ENCODE measurements around the gene OR4X2. TPM values are rescaled to one million over a fixed set of nuclear protein-coding genes. Genes with fewer than 3 reads are reported as not detected.

Gene OR4X2
- total and polyA plus RNA-seq, 2 of the 4 experiments (the other 2 are of a cell fraction): not detected

- H3K4me1 ChIP-seq (ENCODE audit: control insufficient read depth, insufficient read depth, low read length): no peaks in the 10 kb centered on the region
- no peak overlapping the region for H2AK5ac ChIP-seq (ENCODE audit: low read depth, low read length)
- WGBS, 2 experiments (ENCODE audit: extremely low coverage in 2 of 2, insufficient read length in 1 of 2): no CpG with 5 or more reads among the region's 2 CpGs
- no peak overlapping the region for H4K91ac ChIP-seq (ENCODE audit: insufficient read depth, low read depth, low read length)
- DNase-seq: no peak
- no peak overlapping the region for H2AK9ac ChIP-seq (replicated peaks; ENCODE audit: low read depth, low read length, poor library complexity)
- intact Hi-C loops (cut with micrococcal nuclease): no loop called here
- H3K4me2 ChIP-seq (ENCODE audit: low read depth, low read length): no peak overlapping the region
- no TSS peak for BruUV-seq (replicated peaks)
- H4K8ac ChIP-seq (ENCODE audit: low read depth in 2 of 2, low read length in 2 of 2): no peak overlapping the region
- no peak overlapping the region for H2AFZ ChIP-seq (replicated peaks; ENCODE audit: low read length, poor library complexity)
- in situ Hi-C loops (cut with MboI; ENCODE audit: low sequenced_read_pairs): no loop called here
- H3K9me1 ChIP-seq (ENCODE audit: insufficient read depth, low read length): no peaks in the 10 kb centered on the region
- no peaks in the 10 kb centered on the region for H3K79me1 ChIP-seq (ENCODE audit: low read depth in 1 of 2, low read length in 2 of 2)
- no peaks in the 10 kb centered on the region; the same call in 1 of the 2 replicates for H3K27me3 ChIP-seq (ENCODE audit: control insufficient read depth, insufficient read depth, low read length)
- TF ChIP-seq ELK1 (IDR thresholded peaks at IDR 0.05; ENCODE audit: borderline replicate concordance, low read depth, low read length): no peak
- TF ChIP-seq POLR2A (IDR thresholded peaks at IDR 0.05; ENCODE audit: low read depth, low read length): no peak
- POLR2A ChIA-PET (ENCODE audit: unreplicated experiment): no interaction called here
- no peak overlapping the region for H3K4ac ChIP-seq (ENCODE audit: low read depth, low read length)
- H2BK5ac ChIP-seq (ENCODE audit: low read depth, low read length, poor library complexity, severe bottlenecking): no peak overlapping the region
- H4K20me1 ChIP-seq (ENCODE audit: insufficient read depth, low read length): no peaks in the 10 kb centered on the region
- H3K9me3 ChIP-seq (ENCODE audit: control insufficient read depth, insufficient read depth, low read length): no peaks in the 10 kb centered on the region
- no peak overlapping the region for H3K4me3 ChIP-seq (ENCODE audit: insufficient read depth, low read depth, low read length)
- H2BK15ac ChIP-seq (ENCODE audit: low read depth, low read length): no peak overlapping the region
- no peak overlapping the region for H4K5ac ChIP-seq (ENCODE audit: low read depth, low read length)
- H3K18ac ChIP-seq (ENCODE audit: low read depth, low read length): no peak overlapping the region
- CTCF ChIA-PET: no interaction called here
- H3K36me3 ChIP-seq (ENCODE audit: control insufficient read depth, insufficient read depth, low read length): no peaks in the 10 kb centered on the region
- H2BK20ac ChIP-seq (ENCODE audit: low read depth, low read length): no peak overlapping the region
- H3K27ac ChIP-seq (ENCODE audit: insufficient read depth, low read length): no peak overlapping the region
- H2BK120ac ChIP-seq (ENCODE audit: low read depth, low read length): no peak overlapping the region
- ATAC-seq (ENCODE audit: low read depth): no peak
- no peak overlapping the region for H3K9ac ChIP-seq (ENCODE audit: low read depth, low read length)
- no peak overlapping the region for H3K23ac ChIP-seq (ENCODE audit: low read depth, low read length)
- H3K56ac ChIP-seq (ENCODE audit: extremely low read depth, insufficient read depth, low read length): no peak overlapping the region
- H3K14ac ChIP-seq (replicated peaks; ENCODE audit: low read depth, low read length): no peak overlapping the region
- dilution Hi-C loops (cut with HindIII; ENCODE audit: low sequenced_read_pairs, unreplicated experiment): no loop called here
Observed at GRCh38 chr11:48207881-48208280, 37.0 kb upstream of the OR4X2 start.

Measured in IMR-90 (cell line).